ENCODE data around the gene KCNMB4.

The KCNMB4 gene, protein sequence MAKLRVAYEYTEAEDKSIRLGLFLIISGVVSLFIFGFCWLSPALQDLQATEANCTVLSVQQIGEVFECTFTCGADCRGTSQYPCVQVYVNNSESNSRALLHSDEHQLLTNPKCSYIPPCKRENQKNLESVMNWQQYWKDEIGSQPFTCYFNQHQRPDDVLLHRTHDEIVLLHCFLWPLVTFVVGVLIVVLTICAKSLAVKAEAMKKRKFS

DNA sequence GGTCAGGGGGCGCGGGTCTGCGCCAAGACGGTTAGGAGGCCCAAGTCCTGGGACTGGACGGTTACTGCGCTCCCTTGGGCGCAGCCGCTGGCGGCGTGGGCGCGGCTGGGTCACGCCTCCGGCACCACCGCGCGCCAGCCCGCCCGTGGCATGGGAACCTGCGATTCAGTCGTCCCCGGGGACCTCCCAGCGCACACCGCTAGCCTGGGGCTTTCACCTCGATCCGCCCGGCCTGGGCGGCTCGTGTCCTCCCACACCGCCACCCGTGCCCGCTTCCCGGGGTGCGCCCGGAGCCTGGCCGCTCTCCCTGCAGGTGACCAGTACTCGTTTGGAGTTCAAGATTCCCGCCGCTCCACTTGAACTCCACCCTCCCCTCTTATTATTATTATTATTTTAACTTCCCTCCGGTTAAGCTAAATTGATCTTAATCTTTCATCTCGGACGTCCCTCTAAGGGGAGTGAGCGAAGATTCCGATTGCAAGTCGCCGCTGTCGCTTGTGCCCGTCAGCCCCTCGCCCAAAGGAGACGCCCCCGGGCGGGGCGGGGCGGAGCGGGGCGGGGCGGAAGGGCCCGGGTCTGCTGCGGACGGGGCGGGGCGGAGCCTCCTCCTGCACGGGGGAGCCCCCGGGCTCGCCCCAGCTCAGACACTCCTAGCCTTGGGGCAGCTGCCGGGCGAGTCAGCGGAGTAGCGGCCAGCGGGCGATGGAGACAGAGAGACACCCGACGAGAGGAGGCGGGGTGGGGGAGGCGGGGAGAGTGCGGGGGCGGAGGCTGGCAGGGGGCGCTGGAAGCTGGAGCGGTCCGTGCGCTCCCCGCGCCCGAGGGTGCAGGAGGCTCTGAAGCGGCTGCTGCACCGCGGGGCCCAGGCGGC is at the start of gene KCNMB4:
KCNMB4 (plus strand) TSS at position 643 of the 871 bp plus-strand sequence. CDS start 445 bp downstream, outside the sequence.
- DNase-seq (ENCODE audit: low spot score) = peak; percentile 87

DNA sequence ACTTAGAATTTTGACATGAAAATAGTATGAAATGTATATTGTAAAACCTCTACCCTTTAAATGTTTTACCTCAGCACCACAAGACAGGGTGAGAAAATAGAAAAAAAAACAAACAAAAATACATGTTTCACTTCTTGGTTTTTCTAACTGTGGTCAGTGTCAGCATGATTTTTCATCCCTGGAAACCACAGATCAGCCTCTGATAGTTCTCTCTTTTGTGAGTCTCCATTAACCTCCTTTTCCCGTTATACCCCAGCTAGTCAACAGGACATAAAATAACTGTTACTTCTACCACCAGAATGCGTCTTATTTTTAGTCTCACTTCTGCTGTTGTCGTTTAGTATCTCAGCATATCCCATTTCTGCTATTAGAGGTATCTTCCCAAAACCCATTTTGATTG is 48.3 kb upstream of the KCNMB4 start:
- DNase-seq (ENCODE audit: low spot score) = peak; percentile 3

DNA sequence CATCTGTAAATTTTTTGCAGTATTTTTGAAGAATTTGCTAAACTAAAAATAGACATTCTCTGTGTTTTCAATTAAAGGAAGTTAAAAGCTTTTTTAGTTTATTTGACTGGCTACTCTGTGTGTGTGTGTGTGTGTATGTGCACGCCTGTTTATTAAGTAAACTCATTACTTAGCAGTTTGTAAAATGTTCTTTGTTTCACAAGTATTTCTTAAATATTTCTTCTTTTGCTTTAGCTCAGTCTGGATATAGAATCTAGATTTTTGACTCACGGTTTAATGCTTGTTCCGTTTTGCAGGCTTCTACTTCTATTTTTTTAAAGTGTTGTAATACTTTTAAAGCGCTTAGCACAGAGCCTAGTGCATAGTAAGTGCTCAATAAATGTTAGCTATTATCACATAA is 46.5 kb upstream of the KCNMB4 start:
- DNase-seq (ENCODE audit: low spot score) = no peak

DNA sequence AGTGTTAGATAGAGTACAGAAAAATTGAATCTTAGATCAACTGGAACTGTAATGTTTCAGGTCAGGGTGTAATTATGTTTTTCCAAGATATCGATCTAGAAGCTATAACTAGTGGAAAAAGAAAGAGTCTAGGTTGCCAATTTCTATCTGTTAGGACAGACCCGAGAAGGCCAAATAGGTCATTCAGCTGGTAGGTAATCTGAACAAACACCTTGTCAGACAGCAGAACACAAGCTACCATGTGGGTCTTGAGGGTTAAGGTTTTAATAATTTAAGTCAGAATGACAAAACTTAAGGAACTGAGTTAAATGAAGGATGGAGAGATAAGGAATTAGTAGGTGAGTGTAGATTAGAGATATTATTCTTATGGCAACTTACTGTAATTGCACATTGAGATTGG is 44.9 kb upstream of the KCNMB4 start:
- DNase-seq (ENCODE audit: low spot score) = no peak

DNA sequence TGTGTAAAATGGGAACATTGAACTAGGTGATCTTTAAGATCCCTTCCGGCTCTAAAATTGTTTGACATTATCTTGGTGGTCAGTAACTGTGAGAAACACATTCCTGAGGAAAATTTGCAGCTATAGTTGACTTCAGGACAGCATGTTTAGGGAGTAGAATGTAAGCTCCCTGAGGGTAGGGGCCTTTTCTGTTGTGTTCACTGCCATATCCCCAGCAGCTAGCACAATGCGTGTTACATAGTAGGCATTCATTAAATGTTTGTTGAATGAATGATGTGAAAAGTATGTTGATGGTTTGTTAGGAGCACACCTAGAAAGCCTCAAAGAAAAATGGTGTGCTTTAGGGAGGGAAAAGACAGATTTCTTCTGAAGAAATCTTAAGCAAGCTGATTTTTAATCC is 38.5 kb upstream of the KCNMB4 start:
- no peak for DNase-seq (ENCODE audit: low spot score)

DNA sequence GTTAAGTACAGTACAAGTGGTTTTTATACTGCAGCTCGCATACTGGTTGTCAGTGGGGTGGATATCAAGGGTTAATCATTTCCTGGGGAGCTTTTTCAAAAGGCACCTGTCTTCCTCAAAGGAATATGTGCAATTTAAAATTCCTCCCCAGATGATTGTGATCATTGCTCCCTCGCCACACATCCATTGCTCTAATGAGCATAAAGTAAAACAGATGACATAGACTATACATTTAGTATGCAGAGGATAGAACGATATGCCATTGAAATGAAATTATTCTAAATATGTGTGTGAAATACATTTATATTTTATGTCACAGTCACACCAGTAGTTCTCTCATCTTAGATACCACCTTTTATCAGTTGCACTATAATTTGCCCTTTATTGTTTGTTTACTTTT is 36.4 kb upstream of the KCNMB4 start:
- no peak for DNase-seq (ENCODE audit: low spot score)

DNA sequence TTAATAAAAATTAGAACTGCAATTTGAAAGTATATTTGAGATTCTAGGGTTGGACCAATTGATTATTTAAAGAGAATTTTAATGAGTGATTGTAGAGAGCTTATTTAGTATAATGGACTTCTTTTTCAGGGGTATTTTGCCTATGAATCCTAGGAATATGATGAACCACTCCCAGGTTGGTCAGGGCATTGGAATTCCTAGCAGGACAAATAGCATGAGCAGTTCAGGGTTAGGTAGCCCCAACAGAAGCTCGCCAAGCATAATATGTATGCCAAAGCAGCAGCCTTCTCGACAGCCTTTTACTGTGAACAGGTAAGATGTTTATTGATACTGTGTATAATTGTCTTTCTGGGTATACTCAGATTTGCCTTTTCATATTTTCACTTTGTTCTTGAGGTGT is 35.9 kb upstream of the KCNMB4 start:
- no peak for DNase-seq (ENCODE audit: low spot score)

DNA sequence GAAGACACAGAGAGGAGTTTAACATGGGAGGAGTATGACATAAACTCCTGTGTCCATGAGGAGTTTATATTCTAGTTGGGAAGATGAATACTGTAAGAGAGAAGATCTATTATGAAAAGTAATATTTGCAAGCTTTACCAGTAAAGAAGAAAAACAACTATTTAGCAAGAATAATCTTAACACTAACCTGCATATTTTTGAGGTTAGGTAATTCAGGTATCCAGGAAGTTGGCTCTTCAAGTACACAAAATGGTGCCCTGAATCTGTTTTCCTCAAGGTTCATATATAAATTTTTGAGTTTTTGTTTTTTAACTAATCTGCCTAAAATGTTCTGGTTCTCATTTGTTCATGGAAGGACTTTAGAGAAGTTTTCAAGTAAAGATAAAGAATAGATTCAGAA is 33.9 kb upstream of the KCNMB4 start:
- DNase-seq (ENCODE audit: low spot score) = no peak

DNA sequence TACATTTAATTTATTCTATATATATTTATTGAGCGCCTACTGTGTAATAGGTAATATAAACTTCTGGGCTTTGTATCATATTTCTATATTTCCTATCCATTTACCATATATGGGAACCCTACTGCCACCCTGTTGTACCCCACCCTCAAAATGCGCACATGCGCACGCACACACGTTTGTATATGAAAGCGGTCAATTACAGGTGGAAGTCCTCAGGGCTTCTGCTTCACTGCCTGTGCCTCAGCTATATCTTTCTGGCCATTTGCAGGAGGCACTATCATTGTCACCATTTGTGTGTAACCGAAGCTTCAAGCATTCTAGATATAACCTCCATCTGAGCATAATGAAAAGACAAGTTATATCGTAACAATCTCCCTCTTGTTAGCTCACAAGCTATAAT is 31.3 kb upstream of the KCNMB4 start:
- DNase-seq (ENCODE audit: low spot score) = no peak

DNA sequence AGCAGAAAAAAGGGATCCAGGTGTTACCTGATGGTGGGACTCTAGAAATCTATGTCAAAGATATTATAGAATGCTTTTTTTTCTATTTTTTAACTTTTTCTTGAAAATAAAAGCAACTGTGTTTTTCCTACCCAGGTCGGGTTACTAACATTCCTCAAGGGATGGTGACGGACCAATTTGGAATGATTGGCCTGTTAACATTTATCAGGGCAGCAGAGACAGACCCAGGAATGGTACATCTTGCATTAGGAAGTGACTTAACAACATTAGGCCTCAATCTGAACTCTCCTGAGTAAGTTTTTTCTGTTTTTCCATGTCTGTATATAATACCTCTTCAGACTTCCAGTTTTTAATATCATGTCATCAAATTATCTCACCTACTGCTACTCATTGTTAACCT is 27.6 kb upstream of the KCNMB4 start:
- no peak for DNase-seq (ENCODE audit: low spot score)

DNA sequence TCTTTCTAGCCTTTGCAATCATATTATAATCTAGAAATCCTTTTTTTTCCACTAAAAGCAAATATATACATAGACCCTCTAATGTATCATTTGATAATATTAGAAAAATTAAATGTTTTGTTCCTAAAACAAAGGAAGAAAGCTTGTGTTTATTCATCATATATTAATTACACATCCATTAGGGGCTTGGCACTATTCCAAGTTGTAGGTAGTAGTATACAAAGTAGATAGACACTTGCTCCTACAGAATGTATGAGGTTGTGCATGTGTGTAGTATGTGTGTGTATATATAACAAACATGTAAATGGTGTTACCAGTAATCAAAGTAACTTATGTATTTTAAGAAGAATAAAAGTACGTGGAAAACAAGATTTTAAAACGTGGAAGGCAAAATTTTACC is 15.0 kb upstream of the KCNMB4 start:
- no peak for DNase-seq (ENCODE audit: low spot score)

DNA sequence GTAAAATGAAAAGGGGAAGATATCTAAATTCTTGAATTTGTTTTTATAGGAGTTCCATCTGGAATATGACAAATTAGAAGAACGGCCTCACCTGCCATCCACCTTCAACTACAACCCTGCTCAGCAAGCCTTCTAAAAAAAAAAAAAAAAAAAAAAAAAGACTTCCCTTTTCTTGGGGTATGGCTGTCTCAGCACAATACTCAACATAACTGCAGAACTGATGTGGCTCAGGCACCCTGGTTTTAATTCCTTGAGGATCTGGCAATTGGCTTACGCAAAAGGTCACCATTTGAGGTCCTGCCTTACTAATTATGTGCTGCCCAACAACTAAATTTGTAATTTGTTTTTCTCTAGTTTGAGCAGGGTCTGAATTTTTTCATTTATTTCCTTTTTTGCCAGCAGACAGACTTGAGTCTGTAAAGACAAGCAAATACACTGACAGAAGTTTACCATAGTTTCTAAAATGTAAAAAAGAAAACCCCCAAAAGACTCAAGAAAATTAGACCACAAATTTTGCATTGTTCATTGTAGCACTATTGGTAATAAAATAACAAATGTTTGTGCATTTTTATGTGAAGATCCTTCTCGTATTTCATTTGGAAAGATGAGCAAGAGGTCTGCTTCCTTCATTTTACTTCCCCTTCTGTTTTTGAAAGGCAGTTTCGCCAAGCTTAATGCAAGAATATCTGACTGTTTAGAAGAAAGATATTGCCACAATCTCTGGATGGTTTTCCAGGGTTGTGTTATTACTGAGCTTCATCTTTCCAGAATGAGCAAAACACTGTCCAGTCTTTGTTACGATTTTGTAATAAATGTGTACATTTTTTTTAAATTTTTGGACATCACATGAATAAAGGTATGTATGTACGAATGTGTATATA is 12.1 kb upstream of the KCNMB4 start:
- peak; percentile 31 for DNase-seq (ENCODE audit: low spot score)

DNA sequence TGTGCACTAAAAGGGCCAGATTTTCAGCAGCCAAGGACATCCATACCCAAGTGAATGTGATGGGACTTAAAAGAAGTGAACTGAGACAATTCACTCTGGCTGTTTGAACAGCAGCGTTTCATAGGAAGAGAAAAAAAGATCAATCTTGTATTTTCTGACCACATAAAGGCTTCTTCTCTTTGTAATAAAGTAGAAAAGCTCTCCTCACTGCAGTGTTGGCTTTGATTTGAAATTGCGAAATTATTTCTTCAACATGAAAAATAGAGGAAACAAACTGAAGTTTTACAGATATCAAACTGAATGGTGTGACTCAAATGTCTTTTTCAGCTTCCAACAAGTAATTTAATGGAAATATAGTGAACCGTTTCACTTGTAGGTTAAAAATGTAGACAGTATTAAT is 11.3 kb upstream of the KCNMB4 start:
- DNase-seq (ENCODE audit: low spot score) = no peak

DNA sequence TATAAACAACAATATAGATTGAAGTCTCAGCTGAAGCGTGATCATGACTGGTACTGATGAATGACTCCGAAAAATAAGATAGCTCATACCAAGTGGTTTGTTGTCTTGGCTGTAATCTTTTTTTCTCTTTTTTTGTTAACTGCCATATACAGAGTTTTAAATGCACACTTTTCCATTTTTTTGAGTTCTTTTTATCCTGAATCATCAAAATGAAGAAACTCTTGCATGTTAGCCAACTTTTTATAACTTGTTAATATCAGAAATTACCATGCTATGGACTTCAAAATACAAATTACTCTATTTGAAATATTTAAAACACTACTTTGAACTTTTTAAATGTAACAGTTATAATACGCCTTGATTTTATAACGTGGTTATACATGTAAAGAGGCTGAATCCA is 10.1 kb upstream of the KCNMB4 start:
- no peak for DNase-seq (ENCODE audit: low spot score)

DNA sequence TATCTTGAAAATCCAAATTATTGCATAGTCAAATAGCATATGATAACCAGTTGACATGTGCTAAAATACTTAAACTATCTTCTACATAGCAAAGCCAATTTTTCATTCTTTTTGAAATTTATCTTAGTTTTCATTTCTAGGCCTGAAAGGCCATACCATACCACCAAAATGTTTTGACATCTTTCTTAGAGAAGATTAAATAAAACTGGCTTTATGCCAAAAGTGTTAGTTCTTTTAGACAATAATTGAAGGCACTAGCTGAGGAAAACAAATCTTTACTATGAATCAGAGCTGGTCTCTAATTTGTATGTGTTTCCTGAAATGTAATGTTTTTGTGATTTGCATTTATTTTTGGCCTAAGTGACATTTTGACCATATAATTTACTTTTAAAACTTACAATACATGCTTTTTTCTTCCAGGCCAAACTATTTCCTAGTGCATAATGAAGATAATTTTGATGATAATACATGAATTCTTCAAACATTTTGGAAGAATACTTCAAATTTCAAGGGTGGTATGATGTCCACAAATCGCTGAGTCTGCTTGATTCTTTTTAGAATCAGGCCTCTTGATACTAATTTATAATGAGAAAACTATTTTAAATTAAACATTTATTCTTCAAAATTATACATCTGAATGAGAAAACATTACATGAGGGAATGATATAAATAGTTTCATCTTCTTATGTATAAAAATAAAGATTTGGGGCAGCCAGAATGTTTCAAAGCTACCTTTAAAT is 6.5 kb upstream of the KCNMB4 start:
- no peak for DNase-seq (ENCODE audit: low spot score)

DNA sequence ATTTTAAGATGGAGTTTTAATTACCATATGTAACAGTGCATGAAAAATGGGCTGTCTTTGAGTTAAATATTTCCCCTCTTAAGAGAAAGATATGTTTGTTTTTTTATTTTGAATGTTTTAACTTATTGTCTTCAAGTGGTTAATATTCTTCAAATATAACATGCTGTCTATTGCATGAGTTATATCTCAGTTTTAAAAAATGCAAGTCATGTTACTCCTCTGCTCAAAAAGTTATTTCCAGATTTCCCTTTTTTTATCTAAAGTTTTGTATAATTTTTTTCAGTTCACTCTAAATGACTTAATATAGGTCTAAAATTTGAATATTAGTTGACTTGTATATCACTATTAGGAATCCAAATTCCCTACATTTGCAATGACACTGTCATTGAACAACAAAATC is 5.9 kb upstream of the KCNMB4 start:
- no peak for DNase-seq (ENCODE audit: low spot score)

DNA sequence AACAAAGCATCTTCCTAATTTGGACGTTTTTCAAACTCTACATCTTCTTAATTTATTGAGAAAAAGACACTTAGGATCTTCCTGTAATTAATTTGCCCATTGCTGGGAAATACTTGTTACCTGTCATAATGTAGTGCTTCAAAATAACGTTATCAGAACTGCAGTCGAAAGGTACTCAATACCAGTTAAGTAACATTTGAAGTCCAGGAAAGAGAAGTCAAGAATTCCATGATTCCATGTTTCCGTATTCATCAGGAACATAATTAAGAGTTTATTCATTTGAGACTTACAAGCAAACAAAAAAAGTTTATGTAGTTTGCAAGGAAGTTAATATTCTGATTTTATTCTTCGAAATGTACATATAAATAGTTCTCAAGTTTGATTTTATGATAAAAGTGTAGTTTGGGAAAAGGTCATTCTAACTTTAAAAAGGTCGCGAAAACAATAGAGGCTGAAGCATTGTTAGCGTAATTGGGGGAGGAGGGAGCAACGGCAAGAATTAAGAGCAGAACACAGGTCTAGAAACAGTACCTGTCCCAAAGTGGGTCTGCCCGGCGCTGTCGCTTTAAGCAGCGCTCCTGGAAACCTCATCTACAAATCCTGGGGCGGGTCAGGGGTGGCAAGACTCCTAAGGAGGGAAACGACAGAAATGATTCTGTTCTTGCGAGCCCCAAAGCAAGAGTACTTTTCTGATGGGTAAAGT is 1.2 kb upstream of the KCNMB4 start:
- DNase-seq (ENCODE audit: low spot score) = peak; percentile 9

DNA sequence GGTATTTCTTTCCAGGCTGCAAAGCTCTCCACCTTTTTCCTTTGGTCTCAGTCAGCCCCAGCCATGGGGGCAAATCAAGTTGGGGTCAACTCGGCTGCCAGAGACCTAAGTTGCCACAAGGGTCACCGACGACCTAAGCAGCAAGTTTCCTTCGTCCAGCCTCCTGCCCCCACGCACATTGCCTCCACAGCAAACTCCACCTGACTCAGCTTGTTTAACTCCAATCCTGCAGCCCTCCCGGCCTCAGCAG is 767 bp upstream of the KCNMB4 start:
- DNase-seq (ENCODE audit: low spot score) = no peak

DNA sequence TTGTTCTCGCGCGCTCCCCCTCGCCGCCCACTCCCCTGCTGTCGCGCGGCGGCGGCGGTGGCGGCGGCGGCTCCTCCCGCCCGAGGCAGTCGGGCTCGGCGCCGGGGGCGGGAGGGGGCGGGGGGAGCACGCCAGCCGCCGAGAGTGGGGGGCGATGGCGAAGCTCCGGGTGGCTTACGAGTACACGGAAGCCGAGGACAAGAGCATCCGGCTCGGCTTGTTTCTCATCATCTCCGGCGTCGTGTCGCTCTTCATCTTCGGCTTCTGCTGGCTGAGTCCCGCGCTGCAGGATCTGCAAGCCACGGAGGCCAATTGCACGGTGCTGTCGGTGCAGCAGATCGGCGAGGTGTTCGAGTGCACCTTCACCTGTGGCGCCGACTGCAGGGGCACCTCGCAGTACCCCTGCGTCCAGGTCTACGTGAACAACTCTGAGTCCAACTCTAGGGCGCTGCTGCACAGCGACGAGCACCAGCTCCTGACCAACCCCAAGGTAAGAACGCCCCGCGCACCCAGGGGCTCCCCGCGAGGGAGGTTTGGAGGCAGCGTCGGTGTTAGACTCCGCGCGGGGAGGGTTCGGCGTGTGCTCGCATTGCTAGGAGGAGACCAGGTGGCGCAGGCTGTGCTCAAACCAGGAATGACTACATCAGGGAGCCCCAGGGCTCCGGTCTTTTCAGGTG is 629 bp downstream of the KCNMB4 start:
- peak; percentile 60 for DNase-seq (ENCODE audit: low spot score)

DNA sequence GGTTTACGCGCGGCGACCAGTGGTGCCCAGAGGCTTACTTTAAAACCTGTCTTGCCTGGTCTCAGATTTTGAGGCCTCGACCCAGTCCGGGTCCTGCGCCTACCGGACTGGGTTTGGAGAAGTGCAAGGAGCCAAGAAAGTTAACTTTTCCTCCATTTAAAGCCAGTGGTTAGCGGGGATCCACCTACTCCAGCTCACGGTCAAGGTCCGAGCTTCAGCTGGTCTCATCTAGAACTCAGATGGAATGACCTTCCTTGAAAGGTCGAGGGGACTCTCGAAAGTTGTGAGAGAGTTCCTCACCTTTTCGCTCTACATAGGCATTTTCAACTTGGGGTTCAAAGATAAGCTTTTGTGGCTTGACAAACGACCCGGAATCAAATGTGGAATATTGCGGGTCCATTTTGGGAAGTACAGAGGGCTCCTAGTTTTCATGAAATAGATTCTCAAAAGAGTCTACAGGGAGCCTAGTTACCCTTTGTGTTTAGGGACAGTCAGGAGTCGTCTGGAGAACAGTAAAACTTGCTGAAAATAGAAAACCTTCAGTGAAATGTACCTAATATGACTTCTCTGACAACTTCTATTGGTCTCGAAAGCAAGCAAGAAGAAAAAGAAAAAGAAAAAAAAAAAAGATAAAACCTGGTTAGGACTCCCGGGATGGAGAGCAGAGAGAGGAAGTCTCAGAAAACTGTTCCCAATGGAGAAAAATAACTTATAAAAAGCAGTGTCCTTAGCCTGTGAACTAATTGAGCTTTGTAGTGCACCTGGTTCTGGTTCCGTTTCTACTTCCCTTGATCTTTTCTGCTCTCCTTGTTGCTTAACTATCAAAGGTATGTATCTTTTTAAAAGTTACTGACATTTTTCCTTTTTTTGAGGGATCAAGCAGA is 1.4 kb downstream of the KCNMB4 start:
- no peak for DNase-seq (ENCODE audit: low spot score)

Data from germinal center (tissue), 1 donor.